ENCODE results near the gene ORMDL3. TPM values are rescaled to one million over a fixed set of nuclear protein-coding genes. Genes with fewer than 3 reads are reported as not detected.

ORMDL3 gene
- total RNA-seq, 2 donors from 2014 or later = 65.6 to 91.0 TPM

DNA sequence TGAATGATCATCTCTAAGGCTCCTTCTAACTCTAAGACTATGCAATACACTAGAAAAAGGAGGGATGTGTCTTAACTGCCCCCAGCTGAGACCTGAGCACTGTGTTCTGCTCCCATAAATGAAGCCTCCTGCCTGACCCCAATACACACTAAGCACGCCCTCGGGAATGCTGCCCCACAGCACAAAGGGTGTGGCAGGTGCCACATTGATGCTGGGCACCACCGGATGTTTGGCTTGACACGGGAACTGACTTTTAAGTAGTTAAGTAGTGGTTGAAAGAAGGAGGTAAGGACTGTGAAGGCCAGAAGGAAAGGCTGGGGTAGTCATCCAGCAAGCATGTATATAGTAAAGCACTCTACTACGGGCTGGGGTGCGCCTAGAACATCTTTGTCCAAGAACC is 39.4 kb upstream of the ORMDL3 start:
- no peaks in the 10 kb centered on the region for H3K4me1 ChIP-seq
- no peaks in the 10 kb centered on the region for H3K9me3 ChIP-seq
- DNase-seq = no peak
- no peaks in the 10 kb centered on the region for H3K36me3 ChIP-seq (replicated peaks in 1 of 2; ENCODE audit: insufficient read depth in 1 of 2, low read depth in 2 of 2)
- H3K27me3 ChIP-seq = no peaks in the 10 kb centered on the region
- no peak for ATAC-seq
- H3K27ac ChIP-seq = peak overlapping the region in 1 of 4 donors; percentile 23
- intact Hi-C loops (cut with DNase I) = no loop called here
- no peak for TF ChIP-seq POLR2A (IDR thresholded peaks at IDR 0.05)
- TF ChIP-seq CTCF (IDR thresholded peaks at IDR 0.05) = no peak
- 63 to 72% methylated on average over 6 of the region's 6 CpGs for WGBS, 2 donors
- no peak overlapping the region for H3K4me3 ChIP-seq

- TF ChIP-seq CTCF (IDR thresholded peaks at IDR 0.05) (no peak), POLR2A (IDR thresholded peaks at IDR 0.05) (no peak)
- DNase-seq (no peak), ATAC-seq (no peak)
- H3K4me3 ChIP-seq = no peak overlapping the region
- WGBS, 2 donors = 53 to 67% methylated on average over 6 to 8 of the region's 8 CpGs
- H3K27me3 ChIP-seq = no peaks in the 10 kb centered on the region
- H3K4me1 ChIP-seq = no peaks in the 10 kb centered on the region
- no peak overlapping the region for H3K27ac ChIP-seq
- H3K9me3 ChIP-seq = no peaks in the 10 kb centered on the region
- intact Hi-C loops (cut with DNase I) = no loop called here
- no peaks in the 10 kb centered on the region for H3K36me3 ChIP-seq (replicated peaks in 1 of 2; ENCODE audit: insufficient read depth in 1 of 2, low read depth in 2 of 2)
Observed at GRCh38 chr17:39965017-39965699, 37.8 kb upstream of the ORMDL3 start.

- no peak for ATAC-seq
- Histone ChIP-seq H3K4me3 (no peak overlapping the region), H3K9me3 (no peaks in the 10 kb centered on the region), H3K27me3 (no peaks in the 10 kb centered on the region), H3K36me3 (replicated peaks in 1 of 2; ENCODE audit: insufficient read depth in 1 of 2, low read depth in 2 of 2) (no peaks in the 10 kb centered on the region), H3K4me1 (peaks cover 6% of the 10 kb centered on the region), H3K27ac (no peak overlapping the region)
- WGBS, 2 donors = 51 to 67% methylated on average over 6 of the region's 6 CpGs
- TF ChIP-seq POLR2A (IDR thresholded peaks at IDR 0.05) (no peak), CTCF (IDR thresholded peaks at IDR 0.05) (no peak)
- intact Hi-C loops (cut with DNase I) = no loop called here
- DNase-seq = no peak
Observed at GRCh38 chr17:39963829-39964228, 36.4 kb upstream of the ORMDL3 start.

- H3K27ac ChIP-seq = no peak within 1 kb of the TSS
- TF ChIP-seq CTCF (IDR thresholded peaks at IDR 0.05) (no peak), POLR2A (IDR thresholded peaks at IDR 0.05) (no peak)
- WGBS, 2 donors = 11 to 47% methylated on average over 2 to 6 of the region's 6 CpGs
- no peak within 1 kb of the TSS for H3K4me3 ChIP-seq
- no peaks in the 10 kb centered on the region for H3K27me3 ChIP-seq
- no peak for ATAC-seq
- H3K9me3 ChIP-seq = no peaks in the 10 kb centered on the region
- peaks cover 7% of the 10 kb centered on the region for H3K4me1 ChIP-seq
- DNase-seq = no peak
- no peaks in the 10 kb centered on the region for H3K36me3 ChIP-seq (replicated peaks in 1 of 2; ENCODE audit: insufficient read depth in 1 of 2, low read depth in 2 of 2)
- intact Hi-C loops (cut with DNase I) = no loop called here
Observed at GRCh38 chr17:39962642-39963220, 35.3 kb upstream of the ORMDL3 start, which contains the start of gene GSDMA. Gene GSDMA (plus strand): TSS chr17:39963004. CDS start chr17:39965688, 2,684 bp downstream.
